GM12801 (cell line): ENCODE results near the gene SRRM2.

ENCODE experiments used
- CTCF ChIP-seq: IDR thresholded peaks from one replicate; pipeline ENCODE4 v1.5.1; 2011; ENCODE audit warnings: control low read depth; ENCODE audit not compliant: insufficient read length; ENCODE audit errors: extremely low read depth

Gene SRRM2

DNA sequence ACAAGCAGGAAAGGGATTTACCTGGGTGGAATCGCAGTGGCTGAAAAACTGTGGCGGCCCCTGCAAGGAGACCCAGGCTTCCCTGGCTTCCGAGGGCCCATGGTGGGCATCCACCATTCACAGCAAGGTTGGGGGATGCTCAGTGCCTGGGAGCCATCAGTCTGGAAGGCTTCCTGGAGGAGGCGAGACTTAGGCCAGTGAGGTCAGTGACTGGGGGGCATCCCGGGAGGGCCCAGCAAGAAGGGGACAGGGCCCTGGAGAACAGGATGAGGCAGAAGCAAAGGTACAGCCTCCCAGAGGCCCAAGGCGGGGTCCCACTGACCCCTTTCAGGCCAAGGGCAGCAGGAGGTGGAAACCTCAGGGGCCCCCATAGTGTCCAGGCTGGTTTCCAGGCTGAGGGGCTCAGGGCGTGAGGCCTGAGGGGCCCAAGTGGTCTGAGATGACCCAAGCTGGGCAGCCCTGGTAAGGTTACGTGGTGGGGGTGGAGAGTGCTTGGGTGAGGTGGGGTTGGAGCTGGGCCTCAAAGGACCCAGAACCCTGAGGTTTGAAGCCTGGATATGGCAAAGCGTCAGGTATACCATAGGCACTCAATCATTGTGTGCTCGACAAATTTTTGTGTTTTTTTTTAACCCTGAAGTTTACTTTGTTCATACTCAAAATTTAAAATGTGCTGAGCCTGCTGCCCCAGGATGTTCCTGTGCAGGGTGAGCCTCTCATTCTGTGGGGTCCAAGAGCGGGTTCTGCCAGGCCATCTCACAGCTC lies 15.8 kb upstream of the SRRM2 start:
- TF ChIP-seq CTCF, result no peak

- TF ChIP-seq CTCF, result no peak
Observed at GRCh38 chr16:2737238-2737605, 15.2 kb upstream of the SRRM2 start.

DNA sequence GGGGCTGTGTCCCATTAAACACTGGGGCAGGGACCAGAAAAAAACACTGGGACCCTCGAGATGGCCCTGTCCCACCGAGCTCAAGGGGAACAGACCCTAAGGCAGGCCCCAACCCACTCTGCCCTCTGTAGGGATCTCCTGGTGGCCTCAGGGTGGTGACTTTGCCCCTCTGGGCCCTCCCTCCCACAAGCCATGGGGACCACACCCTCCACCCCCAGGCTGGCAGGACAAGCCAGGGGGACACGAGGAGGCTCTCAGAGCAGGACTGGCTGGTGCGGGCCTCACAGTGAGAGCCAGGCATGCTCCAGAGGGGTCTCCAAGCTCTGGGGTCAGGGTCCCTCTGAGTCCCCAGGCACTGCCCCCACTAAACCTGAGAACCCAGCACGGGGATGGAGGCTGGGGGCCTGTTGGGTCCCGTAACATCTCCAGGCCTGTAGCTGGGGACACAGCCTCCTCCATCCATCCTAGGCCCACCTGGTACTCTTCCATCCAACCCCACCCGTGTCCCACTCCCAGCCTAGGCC lies 14.5 kb upstream of the SRRM2 start:
- no peak for TF ChIP-seq CTCF

DNA sequence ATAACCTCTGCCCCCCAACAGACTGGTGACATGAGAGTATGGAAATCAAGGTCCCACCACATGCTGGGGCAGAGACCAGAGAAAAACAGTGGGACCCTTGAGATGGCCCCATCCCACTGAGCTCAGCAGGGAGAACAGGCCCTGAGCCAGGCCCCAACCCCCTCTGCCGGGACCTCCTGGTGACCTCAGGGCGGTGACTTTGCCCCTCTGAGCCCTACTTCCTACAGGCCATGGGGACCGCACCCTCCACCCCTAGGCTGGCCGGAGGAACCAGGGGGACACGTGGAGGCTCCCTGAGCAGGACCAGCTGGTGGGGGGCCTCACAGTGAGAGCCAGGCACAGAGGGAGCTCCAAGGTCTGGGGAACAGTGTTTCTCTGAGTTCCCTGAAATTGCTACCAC lies 13.8 kb upstream of the SRRM2 start:
- TF ChIP-seq CTCF, result no peak

DNA sequence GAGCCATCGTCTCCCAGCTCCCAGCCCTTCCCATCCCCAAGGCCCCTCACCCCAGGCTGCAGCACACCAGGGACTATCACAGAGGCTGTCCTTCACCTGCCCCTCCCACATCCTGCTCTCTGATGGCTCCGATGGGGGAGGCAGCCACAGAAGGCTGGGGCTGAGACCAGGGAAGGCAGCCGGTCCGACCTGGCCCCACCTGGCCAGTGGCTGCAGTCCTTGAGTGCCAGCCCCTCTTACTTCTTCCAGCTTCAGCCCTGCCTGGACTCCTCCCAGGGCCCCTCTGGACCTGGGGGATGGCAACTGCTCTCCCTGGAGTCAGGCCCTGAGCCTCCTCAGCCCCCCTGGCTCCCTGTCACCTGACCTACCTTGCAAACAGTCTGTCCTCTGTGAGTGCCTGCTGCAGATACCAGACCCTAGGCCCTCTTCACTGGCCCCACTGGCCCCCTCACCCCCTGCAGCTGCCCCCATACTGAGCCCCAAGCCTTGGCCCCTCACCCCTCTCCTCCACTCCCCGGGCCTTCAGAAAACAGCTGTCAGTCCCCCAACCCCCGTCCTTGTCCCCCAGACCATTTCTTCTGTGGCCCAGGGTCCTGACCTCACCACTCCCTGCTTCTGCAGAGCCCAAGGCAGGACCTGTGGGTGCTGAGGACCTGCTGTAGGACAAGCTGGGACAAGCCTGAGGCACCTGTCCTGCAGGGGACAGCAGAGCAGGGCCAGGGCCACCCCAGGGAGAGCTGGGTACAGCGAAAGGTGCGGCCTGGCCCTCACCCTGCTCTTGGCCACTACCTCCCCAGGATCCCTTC lies 12.6 kb upstream of the SRRM2 start:
- TF ChIP-seq CTCF, result no peak

DNA sequence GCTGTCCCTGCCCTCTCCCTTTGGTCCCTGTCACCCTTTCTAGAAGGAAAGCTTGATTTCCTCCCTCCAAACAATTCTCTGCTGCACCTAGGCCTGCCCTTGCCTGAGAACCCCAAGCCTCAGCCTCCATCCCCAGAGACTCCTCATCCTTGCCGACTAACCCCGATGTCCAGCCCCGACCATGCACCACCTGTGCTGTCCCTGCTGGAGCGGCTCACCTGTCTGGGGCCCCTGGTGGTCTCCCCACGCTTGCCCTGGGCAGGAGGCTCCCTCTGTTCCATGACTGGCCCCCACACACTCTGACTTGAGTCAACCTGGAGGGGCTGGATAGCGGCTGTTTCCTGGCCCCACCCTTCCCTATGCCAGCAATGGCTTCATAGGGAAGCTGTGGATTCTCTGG lies 12.0 kb upstream of the SRRM2 start:
- TF ChIP-seq CTCF, result no peak

- TF ChIP-seq CTCF, result no peak
Observed at GRCh38 chr16:2741168-2741567, 11.3 kb upstream of the SRRM2 start.
